Gastrocnemius medialis (tissue), 4 donors: Measurements from ENCODE around the gene LAMA3. TPM values are rescaled to one million over a fixed set of nuclear protein-coding genes. Genes with fewer than 3 reads are reported as not detected.

Source experiments
- ATAC-seq, 2 donors: fragments of 150-250 bp; one replicate each; pipeline ENCODE4 v1.9.1; 2016
- DNase-seq, 2 donors: peaks; one replicate each; pipeline ENCODE4 v3.0.0-alpha.2; 2019
- H3K27ac ChIP-seq, 4 donors: fragments of 200-600 bp; sonication (generic); 1 replicate in 1 of 4; 2 replicates in 3 of 4; pipeline ENCODE4 v1.5.1; 2016 to 2018; ENCODE audit warnings: mild to moderate bottlenecking in 2 of 4, moderate library complexity in 1 of 4
- H3K27me3 ChIP-seq, 3 donors: fragments of 200-600 bp; sonication (generic) in 2 of 3; 1 replicate in 1 of 3; 2 replicates in 2 of 3; pipeline versions ENCODE4 v1.5.1 to v1.6.0; 2016 to 2019; ENCODE audit warnings: mild to moderate bottlenecking in 1 of 3, moderate library complexity in 1 of 3
- H3K36me3 ChIP-seq, 2 donors: fragments of 200-600 bp; sonication (generic) in 1 of 2; one replicate each; pipeline ENCODE4 v1.5.1; 2017 to 2018
- H3K4me1 ChIP-seq, 2 donors: fragments of 200-600 bp; sonication (generic) in 1 of 2; one replicate each; pipeline ENCODE4 v1.5.1; 2016 to 2017; ENCODE audit warnings: mild to moderate bottlenecking in 2 of 2
- H3K4me3 ChIP-seq, 4 donors: fragments of 200-600 bp; sonication (generic) in 3 of 4; 1 replicate in 1 of 4; 2 replicates in 3 of 4; pipeline ENCODE4 v1.5.1; 2016 to 2019; ENCODE audit warnings: mild to moderate bottlenecking in 2 of 4
- H3K9me3 ChIP-seq, 3 donors: fragments of 200-600 bp; sonication (generic) in 2 of 3; 1 replicate in 1 of 3; 2 replicates in 2 of 3; pipeline ENCODE4 v1.5.1; 2016 to 2019
- POLR2A ChIP-seq, 2 donors: fragments of 450-650 bp; IDR thresholded peaks; one replicate each; pipeline ENCODE4 v1.6.1; 2017; ENCODE audit warnings: antibody characterized with exemption in 2 of 2, mild to moderate bottlenecking in 2 of 2, moderate library complexity in 2 of 2
- in situ Hi-C, 4 donors: fragments of 200-750 bp; cut with MboI; loops; one replicate each; pipeline versions ENCODE4 v1.15.0 to v1.8.0; 2017; ENCODE audit warnings: low sequenced_read_pairs in 4 of 4
- intact Hi-C: fragments of 100-400 bp; cut with DNase I; formaldehyde crosslinking; loops from one replicate; pipeline ENCODE4 v1.15.1; 2023; ENCODE audit warnings: low total_unique reads
- total RNA-seq, 4 donors: library from RNA; depleted of rRNA; stranded (reverse); fragments of >200 nt; gene quantifications; one replicate each; pipeline versions ENCODE4 v1.1.0 to v1.2.3, GENCODE V29; 2016
- TF ChIP-seq, protein P1 (sequence below), 5 experiments: fragments of 450-650 bp in 3 of 5; fragments of 200-600 bp in 2 of 5; sonication (generic) in 2 of 5; IDR thresholded peaks in 4 of 5; conservative IDR thresholded peaks in 1 of 5; 1 replicate in 4 of 5; 2 replicates in 1 of 5; pipeline ENCODE4 v1.5.1; 2016 to 2019; ENCODE audit warnings: antibody characterized with exemption in 5 of 5, mild to moderate bottlenecking in 3 of 5, moderate library complexity in 3 of 5

The LAMA3 gene
- total RNA-seq, 4 donors from 2014 or later, result 1.1 to 5.3 (median 2.1) TPM

DNA sequence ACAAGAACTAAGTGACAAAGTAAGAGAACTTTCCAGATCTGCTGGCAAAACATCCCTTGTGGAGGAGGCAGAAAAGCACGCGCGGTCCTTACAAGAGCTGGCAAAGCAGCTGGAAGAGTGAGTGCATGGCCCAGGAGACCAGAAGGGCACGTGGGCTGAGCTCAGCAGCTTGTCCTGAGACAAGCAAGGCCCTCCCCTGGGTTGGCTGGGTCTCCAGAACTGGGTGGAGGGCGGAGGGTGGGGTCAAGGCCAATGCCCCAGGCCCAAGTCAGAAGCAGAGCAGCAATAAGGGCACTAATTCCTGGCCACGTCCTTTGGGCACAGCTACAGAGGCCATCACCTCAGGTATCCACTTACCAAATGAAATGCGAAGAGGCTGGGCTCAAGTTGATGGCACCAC, 214.7 kb downstream of the LAMA3 start:
- peak in 1 of 2 donors; percentile 45 for ATAC-seq
- intact Hi-C loops, result no loop called here
- TF ChIP-seq POLR2A (IDR thresholded peaks at IDR 0.05), result no peak
- TF ChIP-seq, protein P1, sequence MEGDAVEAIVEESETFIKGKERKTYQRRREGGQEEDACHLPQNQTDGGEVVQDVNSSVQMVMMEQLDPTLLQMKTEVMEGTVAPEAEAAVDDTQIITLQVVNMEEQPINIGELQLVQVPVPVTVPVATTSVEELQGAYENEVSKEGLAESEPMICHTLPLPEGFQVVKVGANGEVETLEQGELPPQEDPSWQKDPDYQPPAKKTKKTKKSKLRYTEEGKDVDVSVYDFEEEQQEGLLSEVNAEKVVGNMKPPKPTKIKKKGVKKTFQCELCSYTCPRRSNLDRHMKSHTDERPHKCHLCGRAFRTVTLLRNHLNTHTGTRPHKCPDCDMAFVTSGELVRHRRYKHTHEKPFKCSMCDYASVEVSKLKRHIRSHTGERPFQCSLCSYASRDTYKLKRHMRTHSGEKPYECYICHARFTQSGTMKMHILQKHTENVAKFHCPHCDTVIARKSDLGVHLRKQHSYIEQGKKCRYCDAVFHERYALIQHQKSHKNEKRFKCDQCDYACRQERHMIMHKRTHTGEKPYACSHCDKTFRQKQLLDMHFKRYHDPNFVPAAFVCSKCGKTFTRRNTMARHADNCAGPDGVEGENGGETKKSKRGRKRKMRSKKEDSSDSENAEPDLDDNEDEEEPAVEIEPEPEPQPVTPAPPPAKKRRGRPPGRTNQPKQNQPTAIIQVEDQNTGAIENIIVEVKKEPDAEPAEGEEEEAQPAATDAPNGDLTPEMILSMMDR (IDR thresholded peaks at IDR 0.05 in 4 of 5, conservative IDR thresholded peaks at IDR 0.05 in 1 of 5), result no peak

DNA sequence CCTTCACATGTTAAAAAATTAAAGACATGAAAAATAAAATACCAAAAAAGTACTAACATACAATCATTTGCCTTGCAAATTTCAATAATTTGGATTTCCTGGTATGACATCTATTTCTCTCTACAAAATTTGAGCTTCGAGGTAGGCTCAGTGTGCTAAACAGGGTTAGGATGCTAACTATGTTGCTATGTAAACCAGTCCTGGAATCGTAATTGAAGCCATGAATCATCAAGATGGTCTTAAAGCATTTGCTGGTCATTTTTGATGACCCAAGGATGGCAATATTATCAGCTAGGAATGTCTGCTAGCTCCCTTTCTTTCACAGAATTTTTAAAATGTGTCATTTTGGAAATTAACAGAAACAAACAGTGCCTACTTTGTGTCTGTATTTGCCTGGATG, 217.4 kb downstream of the LAMA3 start:
- Histone ChIP-seq H3K9me3 (no peaks in the 10 kb centered on the region), H3K27me3 (no peaks in the 10 kb centered on the region), H3K4me1 (no peaks in the 10 kb centered on the region), H3K27ac (no peak overlapping the region), H3K4me3 (no peak overlapping the region), H3K36me3 (no peaks in the 10 kb centered on the region)
- in situ Hi-C loops, result loop anchor here in 2 of 4 donors (25.0 kb wide), 3 partner anchors 94 to 269 kb away; partner anchors contain the start of gene ANKRD29 (in 1 of the 2)
- intact Hi-C loops, result no loop called here
- TF ChIP-seq, protein P1 (IDR thresholded peaks at IDR 0.05 in 4 of 5, conservative IDR thresholded peaks at IDR 0.05 in 1 of 5), result no peak
- TF ChIP-seq POLR2A (IDR thresholded peaks at IDR 0.05), result no peak
- ATAC-seq (no peak), DNase-seq (no peak)

More for the DNA sequence above, 214.7 kb downstream of the LAMA3 start:
- DNase-seq, result peak in 1 of 2 donors; percentile 46
- Histone ChIP-seq H3K27ac (no peak overlapping the region), H3K9me3 (no peaks in the 10 kb centered on the region), H3K36me3 (no peaks in the 10 kb centered on the region), H3K27me3 (no peaks in the 10 kb centered on the region), H3K4me3 (no peak overlapping the region), H3K4me1 (no peaks in the 10 kb centered on the region)
- in situ Hi-C loops, result loop anchor here in 2 of 4 donors (25.0 kb wide), 3 partner anchors 92 to 267 kb away; partner anchors contain the start of gene ANKRD29 (in 1 of the 2)

DNA sequence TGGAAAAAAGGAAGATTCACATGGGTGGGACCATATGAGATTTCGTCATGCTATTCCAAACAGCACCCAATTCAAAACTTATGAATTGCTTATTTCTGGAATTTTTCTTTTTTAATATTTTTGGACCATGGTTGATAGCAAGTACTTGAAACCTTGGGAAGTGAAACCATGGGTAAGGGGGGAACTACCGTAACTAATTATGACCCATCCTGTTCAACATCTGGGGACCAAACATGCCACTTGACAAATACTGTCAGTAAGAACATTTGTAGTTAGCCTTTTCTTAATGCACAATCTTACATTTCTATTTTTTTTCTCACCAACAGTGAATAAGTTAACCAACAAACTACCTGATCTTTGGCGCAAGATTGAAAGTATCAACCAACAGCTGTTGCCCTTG, 219.6 kb downstream of the LAMA3 start:
- TF ChIP-seq, protein P1 (IDR thresholded peaks at IDR 0.05 in 4 of 5, conservative IDR thresholded peaks at IDR 0.05 in 1 of 5), result no peak
- TF ChIP-seq POLR2A (IDR thresholded peaks at IDR 0.05), result no peak
- ATAC-seq, result no peak
- intact Hi-C loops, result no loop called here
- Histone ChIP-seq H3K27ac (no peak overlapping the region), H3K36me3 (no peaks in the 10 kb centered on the region), H3K9me3 (no peaks in the 10 kb centered on the region), H3K4me3 (no peak overlapping the region), H3K4me1 (no peaks in the 10 kb centered on the region), H3K27me3 (no peaks in the 10 kb centered on the region)
- in situ Hi-C loops, result loop anchor here in 2 of 4 donors (25.0 kb wide), 3 partner anchors 97 to 272 kb away; partner anchors contain the start of gene ANKRD29 (in 1 of the 2)
- DNase-seq, result no peak

DNA sequence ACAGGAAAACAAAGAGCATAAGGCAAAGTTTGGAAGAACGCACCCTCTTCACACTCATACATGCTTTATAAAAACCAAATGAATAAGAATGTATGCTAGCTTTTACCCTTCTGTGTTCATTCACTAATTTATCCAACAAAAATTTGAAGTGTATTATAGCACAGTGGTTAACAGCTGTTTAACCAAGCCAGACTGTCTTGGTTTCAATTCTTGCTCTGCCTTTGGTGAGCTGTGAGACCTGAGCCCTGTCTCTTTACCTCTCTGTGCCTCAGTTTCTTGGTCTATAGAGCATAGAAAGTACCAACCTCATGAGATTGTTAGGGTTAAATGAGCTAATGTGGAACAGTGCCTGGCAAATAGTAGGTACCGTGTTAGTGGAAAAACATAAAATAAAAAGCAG, 220.8 kb downstream of the LAMA3 start:
- no peaks in the 10 kb centered on the region for H3K27me3 ChIP-seq
- intact Hi-C loops, result no loop called here
- no peaks in the 10 kb centered on the region for H3K36me3 ChIP-seq
- in situ Hi-C loops, result loop anchor here in 3 of 4 donors (10.0 to 25.0 kb wide), 5 partner anchors 85 to 395 kb away; partner anchors contain the start of gene ANKRD29 (in 1 of the 3)
- no peak overlapping the region for H3K4me3 ChIP-seq
- H3K4me1 ChIP-seq, result no peaks in the 10 kb centered on the region
- ATAC-seq, result no peak
- TF ChIP-seq, protein P1 (IDR thresholded peaks at IDR 0.05 in 4 of 5, conservative IDR thresholded peaks at IDR 0.05 in 1 of 5), result no peak
- TF ChIP-seq POLR2A (IDR thresholded peaks at IDR 0.05), result no peak
- DNase-seq, result no peak
- no peak overlapping the region for H3K27ac ChIP-seq
- no peaks in the 10 kb centered on the region for H3K9me3 ChIP-seq
